GM12873 (cell line): Measurements from ENCODE around the gene SNRNP48.

Experiments
- TF ChIP-seq, protein P1 (sequence below): IDR thresholded peaks from 2 replicates; pipeline ENCODE4 v1.5.1; 2012; ENCODE audit warnings: low read depth, mild to moderate bottlenecking, moderate library complexity, low read length, control low read depth; ENCODE audit not compliant: insufficient read depth; ENCODE audit errors: missing control alignments

The SNRNP48 gene

DNA sequence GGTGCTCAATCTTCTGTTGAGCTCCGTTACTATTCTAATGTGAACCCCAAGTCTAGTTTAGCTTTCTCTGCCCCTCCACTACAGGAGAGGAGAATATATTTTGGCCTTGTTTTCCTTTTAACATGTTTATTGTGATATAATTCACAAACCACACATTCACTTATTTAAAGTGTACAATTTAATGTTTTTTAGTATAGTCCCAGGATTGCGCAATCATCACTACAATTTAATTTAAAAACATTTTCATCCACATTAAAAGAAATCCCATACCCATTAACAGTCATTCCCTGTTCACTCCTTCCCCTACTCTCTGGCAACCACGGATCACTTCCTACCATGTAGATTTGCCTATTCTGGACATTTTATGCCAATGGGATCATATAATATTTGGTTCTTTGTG lies 71.4 kb downstream of the SNRNP48 start:
- TF ChIP-seq, protein P1, sequence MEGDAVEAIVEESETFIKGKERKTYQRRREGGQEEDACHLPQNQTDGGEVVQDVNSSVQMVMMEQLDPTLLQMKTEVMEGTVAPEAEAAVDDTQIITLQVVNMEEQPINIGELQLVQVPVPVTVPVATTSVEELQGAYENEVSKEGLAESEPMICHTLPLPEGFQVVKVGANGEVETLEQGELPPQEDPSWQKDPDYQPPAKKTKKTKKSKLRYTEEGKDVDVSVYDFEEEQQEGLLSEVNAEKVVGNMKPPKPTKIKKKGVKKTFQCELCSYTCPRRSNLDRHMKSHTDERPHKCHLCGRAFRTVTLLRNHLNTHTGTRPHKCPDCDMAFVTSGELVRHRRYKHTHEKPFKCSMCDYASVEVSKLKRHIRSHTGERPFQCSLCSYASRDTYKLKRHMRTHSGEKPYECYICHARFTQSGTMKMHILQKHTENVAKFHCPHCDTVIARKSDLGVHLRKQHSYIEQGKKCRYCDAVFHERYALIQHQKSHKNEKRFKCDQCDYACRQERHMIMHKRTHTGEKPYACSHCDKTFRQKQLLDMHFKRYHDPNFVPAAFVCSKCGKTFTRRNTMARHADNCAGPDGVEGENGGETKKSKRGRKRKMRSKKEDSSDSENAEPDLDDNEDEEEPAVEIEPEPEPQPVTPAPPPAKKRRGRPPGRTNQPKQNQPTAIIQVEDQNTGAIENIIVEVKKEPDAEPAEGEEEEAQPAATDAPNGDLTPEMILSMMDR: no peak
